Activated T-helper 1 cell treated with Interleukin-2 at 50 U/mL for 16 hours (primary cell): ENCODE results near the gene VTI1A.

Experiments used
- DNase-seq: peaks from one replicate; pipeline ENCODE4 v3.0.0-alpha.2; 2020; ENCODE audit warnings: low read depth

VTI1A gene

DNA sequence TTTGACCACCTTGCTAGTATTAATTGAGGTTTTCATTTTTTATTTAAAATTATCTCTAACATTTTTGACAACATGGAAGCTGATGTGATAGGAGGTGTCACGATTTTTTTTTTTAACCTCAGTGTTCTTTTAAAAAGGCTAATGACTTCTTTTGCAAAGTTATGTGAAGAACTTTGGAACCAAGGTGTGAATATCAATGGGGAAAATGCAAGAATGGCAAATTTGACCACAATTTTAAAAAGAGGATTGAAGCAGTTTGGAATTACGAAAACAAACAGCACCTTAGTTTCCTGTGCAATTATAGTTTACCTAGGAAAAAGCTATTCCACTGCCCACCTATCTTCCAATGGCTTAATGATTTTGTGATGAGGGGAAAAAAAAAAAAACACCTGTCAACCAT lies 232.4 kb downstream of the VTI1A start:
- no peak for DNase-seq

DNA sequence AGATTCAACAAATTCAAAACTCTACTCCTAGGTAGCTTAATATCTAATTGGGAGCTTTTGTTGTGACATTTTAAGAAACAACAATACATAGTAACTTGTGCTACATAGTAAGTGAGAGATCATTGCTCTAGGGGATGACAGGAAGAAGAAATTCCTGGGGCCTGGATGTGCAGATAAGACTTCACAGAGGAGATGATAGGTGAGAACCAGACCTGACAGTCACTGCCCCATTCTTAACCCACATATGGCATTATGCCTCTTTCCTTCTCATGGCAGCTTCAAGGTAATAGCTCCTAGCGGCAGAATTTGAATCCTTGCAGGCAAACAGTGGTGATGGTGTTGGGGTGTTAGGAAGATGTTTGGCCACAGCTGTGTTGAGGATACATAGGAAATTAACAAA lies 233.6 kb downstream of the VTI1A start:
- DNase-seq, result no peak

DNA sequence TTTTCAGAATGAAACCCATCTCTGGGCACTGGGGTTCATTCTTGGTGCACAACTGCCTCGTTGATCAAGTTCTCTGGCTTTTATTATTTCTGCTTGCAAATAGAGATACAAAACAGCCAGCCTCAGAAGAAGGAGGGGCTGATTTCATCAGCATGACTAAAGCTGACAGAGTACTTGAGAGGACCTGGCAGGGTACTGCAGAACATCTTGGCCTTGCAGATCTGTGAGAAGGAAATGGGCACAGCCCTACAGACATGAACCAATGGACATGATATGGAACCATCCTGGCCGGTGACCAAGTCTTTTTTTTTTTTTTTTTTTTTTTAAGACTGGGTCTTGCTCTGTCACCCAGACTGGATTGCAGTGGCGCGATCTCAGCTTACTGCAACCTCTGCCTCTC lies 240.6 kb downstream of the VTI1A start:
- no peak for DNase-seq

DNA sequence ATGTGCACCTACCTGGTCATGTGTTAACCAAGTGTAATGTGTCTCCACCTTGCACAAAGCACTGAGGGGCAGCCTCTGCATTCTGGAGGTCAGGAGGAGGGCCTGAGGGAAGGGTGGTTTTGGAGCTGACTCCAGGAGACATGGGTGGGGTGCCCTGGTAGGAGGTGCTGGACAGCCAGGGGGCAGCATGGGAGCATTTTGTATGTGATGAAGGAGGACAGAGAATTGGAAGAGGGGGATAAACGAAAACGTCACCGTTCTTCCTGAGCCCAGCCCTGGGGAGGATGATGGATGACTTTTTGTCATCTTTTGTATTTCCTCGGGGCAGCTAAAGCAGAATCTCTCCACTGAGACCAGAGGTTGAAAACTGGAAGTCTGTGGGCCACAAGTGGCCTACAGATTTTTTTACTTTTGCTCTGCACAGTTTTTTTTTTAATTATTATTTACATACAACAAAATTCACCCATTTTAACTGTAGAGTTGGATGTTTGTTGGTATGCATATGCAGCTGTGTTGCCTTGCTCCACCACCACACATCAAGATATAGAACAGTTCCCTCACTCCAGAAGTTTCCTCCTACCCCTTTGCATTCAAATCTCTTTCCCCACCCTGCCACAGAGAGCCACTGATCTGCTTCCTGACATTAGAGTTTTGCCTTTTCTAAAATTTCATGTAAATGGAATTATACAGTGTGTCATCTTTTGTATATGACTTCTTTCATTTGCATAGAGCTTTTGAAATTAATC lies 242.5 kb downstream of the VTI1A start:
- no peak for DNase-seq

DNA sequence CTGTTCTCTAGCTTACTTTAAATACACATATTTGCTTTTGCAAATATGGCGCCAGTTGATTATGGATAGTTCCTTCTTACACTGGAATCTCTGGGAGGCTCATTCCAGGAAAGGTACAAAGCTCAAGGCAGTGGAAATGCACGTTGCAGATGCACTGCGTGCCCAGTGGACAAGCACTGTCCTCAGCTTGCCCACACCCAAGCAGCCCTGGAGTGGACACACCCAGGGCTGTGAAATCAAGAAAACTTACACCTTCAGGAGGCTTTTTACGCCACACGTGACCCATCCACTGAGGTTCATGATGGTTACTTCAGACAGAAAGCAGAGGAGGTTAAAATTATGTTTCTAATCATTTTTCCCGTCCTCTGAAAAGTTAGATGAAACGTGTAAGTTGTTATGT lies 248.5 kb downstream of the VTI1A start:
- DNase-seq, result no peak

DNA sequence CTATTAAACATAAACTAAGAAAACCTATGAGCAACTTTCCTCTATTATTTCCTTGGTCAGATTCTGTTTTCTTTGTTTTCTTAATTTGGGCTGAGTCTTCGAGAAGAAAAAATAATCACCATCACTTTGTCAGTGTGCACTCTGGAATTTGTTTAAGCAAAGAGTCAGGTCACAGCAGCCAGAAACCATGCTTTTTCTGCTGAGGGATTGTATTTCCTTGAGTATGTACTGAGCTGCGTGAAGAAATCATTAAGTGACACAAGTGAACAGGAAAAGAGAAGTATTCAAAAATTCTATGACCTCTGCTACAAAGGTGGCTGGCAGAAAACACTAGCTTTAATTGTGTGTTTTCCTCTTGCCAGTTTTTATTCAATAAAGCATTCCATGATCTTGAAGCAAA lies 249.6 kb downstream of the VTI1A start:
- DNase-seq, result no peak

DNA sequence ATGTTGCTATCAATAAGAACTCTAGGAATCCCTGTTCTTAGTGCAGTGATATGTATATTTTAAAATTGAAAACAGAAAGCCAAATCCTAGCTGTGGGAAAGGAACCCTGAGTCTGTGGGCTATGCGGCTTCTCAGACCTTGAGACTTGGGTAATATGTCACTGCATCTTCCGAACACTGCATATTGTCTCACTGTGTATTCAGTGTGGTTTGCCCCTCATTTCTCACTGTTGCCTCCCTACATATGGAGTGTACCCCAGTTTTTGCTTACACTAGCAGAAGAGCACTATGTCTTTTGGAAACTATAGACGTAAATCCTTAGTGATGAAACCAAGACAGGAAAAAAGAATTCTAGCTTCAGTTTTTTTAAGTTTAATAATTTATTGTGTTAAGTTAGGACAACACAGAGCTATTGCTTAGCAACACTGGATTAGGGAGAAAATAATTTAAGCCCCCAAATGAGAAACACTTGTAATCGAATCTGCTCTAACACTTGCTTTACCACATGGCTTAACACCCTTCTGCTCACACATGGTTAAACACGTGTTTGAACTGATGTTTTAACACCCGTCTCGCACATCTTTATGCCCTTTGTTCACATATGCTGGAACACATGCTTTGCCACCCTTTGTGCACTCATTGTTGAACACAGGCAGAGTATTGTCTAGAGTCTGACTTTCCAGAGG lies 251.3 kb downstream of the VTI1A start:
- DNase-seq, result no peak

DNA sequence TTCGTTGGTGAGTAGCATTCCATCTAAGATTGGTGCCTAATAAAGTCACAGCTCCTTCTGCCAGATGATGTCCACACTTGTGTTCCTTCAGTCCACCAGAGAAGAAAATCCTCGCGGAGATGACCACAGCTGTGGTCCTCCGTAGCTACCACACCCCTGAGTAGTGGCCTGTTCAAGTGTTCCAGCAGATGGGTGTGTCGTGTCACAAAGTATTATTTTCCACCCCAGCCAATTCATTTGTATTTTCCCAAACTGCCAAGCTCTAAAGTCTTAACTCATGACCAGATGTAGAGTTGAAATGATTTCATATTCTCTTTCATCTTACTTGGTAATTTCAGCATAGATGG lies 251.8 kb downstream of the VTI1A start:
- no peak for DNase-seq

DNA sequence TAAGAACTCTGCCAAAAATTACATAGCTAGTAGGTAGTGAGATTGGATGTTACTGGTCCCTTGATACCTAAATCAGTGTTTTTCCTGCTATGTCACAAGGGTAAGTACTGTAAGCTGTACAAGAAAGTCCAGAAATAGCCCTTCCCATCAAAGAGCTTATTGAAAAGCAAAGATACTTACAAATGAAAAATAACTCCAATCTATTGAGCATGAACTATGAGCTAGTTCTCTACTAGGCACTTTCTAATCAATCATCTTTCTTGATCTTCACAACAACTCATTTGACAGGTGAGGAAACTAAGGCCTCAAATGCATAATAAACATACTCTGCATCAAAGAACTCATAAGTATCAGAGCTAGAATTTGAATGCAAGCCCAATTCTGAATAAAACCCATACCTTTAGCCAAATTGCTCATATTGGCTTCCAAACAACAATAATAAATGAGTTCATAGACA lies 253.2 kb downstream of the VTI1A start:
- no peak for DNase-seq

DNA sequence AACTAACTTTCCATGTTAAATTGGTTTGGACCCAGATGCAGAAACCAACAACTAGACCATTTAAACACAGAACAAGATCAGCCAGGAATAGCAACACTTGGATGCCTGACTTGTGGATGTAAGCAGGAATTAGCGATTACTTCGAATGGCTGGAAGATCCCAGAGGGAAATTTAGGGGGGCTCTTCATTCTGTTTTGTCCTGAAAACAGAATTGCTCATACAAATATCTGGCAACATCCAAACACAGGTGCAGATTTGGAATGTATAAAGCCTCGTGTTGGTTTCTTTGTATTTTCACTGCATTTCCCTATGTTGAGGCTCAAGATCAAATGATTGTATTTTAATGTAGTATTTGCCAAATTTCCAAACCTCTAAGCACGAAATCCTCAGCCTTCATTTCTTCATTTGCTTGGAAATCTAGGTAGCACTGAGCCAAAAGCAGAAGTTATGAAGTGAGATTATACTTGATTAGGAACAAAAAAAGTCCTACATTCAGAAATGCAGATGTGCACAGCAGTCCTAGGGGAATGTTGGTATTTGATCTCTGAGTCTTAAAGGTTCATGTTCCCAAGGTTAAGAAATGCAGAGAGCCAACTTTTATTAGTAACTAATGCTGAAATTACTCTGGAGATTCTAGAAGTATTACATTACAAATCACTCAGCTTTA lies 254.3 kb downstream of the VTI1A start:
- no peak for DNase-seq

DNA sequence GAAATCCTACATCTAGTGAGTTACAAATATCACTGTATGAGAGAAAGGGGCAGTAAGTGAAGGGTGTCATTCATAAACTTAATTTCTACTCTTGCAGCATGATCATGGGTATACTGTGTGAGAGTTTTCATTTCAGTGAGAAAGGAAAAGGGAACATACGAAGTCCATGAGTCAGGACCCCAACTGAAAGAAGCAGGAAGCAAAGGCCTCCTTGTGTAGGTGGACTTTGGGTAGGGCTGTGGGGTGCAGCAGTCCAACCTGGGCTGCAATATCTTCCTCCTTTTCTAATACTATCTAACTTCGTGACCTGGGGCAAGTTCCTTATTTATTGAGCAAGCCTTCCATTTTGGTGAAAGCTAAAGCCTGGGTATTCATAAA lies 254.9 kb downstream of the VTI1A start:
- no peak for DNase-seq

DNA sequence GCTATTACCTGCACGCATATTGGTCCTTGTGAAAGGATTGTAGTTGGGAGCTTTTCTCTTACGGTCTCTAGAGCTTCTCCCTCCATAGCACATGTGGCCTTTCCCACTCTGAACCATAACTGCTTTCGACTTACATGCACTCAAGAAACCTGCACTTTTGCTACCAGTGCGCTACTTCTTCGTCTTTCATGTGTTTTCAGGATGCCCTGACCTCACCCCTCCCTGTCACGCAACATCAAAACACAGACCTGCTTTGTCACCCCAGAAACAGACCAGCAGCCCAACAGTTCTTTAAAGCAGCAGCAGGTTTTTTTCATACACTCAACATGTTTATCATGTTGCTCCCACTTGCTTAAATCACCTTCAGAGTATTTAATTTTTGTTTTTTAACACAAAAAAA lies 259.6 kb downstream of the VTI1A start:
- no peak for DNase-seq

DNA sequence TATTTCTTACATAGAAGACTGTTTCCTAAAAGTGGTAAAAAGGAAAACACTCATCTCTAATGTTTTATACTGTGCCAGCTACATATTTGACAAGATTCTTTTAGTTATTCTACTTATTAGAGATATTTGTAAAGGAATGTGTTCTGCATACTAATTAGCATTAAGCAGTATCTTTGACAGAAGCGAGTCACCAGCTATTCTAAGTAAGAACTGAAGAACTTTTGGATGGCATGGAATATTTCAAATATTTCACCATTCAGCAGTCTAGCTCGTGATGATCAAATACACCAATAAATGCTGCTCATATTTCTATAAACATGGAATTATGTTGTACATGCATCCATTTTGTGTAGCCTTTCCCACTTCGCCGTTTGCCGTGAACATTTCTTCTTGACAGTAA lies 261.4 kb downstream of the VTI1A start:
- DNase-seq, result no peak

DNA sequence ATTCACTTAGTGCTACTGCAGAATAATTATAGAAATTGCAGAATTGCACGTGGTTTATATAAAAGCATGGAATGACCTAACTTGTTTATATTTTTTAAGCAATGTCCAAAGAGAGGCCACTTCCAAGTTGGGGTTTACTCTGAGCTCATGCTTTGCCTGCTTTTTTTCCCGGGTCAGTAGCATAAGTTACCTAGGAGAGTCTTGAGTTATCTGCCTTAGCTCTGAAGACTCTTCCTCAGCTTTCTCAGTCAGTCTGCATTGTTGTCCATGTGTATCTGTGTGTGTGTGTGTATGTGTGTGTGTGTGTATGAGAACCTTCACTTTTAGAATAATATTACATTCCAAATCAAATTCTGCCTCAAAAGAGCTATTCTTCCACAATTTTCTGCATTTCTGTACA lies 263.5 kb downstream of the VTI1A start:
- DNase-seq, result no peak

DNA sequence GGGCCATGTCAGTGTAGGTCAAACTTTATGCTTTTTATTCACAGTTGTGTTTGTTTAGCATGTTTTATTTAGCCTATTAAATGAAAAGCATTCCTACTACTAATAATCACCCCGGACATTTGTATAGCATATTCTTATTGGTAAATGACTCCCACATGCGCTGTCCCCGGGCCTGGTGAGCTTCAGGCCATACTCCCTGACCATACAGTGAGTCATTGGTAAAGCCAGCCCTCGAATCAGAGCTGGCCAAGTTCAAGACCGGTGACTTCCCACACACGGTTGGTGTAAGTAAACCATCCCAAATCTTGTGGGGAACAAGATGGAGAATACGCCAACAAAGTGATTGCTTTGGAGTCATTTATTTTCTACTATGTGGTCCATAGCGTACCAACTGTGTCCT lies 264.4 kb downstream of the VTI1A start:
- DNase-seq, result no peak

DNA sequence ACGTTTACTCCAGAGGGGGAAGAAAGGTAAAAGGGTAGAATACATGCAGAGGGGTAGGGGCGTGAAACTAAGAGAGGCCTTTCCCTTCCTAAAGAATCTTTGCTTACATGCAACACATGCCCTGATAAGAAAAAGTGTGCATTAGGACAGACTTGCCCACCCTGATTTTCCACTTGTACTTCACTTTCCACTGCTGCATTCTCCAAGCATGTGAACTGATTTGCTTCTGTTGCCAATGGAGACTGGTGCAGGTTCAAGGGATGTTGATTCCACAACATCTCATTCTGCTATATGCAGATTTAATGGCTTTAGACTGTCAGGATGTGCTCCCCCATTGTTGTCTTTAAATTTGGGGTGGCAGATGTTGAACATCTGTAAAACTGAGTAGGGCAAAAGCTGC lies 265.5 kb downstream of the VTI1A start:
- no peak for DNase-seq

DNA sequence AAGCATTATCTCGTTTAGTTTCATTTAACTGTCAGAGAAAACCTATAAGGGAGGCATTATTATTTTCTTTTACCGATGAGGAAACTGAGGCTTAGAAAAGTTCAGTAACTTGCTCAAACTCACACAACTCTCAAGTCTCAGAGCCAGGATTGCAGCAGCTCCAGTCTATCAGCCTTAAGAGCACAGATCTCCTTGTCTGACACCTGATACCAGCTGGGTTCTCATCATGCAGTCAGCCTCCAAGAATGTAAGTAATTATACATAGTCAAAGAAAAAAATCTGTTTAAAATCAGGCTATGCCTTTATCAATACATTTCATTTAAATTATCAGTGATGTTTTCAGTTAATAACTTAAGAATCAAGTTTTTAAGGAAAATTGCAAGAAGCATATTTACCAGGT lies 266.4 kb downstream of the VTI1A start:
- no peak for DNase-seq

DNA sequence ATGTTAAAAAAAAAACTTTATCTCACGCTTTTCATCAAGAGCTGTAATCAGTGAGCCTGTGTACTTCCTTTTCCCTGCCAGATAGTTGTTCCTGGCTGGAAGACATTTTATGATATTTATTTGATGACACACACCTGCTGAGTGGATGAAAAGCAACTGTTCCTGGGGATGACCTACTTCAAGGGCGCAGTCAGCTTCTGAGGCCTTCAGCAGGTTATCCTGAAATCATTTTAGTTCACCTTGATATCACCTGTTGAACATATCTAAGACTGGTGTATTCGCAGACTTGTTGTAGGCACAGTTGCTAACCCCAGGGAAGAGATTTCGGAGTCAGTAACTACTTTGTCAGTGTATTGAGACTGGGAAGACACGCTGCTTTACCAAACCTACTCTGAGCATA lies 268.6 kb downstream of the VTI1A start:
- DNase-seq, result no peak

DNA sequence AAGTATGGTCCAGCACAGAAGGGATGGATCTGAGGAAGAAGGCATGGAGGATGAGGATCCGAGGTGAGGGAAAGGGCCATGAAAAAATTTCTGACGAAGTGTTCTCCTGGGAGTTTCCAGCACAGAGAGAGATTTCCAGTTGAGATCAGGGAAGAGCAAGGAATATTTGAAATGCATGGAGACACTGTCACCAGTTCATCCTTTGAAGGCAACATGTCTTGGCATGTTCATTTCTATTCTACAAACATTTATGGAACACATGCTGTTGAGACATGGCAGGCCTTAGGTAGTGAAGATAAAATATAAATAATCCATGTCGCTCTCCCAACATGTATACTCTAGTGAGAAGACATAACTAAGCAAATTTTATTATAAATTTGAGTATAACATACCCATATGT lies 269.1 kb downstream of the VTI1A start:
- DNase-seq, result no peak

DNA sequence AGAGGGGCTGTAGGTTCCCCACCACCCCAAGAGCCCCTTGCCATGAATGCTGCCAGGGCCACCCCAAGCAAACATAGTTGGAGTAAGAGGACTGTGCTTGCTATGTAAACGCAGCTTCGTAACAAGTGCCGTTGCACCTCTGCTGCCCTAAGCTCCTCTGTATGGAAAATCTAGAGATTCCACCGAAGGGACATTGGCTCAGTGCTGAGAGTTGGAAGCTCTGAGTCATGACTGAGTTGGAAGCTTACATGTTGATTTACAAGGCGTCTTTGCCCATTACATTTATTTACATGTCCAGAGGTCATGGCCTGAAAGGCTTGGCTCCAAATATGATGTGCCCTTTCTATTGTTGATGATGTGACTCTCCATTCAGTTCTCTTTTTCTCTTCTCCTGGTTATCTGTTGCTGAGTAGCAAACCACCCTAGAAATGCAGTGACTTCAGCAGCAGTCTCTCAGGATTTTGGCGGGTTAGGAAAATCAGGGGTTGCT lies 270.0 kb downstream of the VTI1A start:
- no peak for DNase-seq

DNA sequence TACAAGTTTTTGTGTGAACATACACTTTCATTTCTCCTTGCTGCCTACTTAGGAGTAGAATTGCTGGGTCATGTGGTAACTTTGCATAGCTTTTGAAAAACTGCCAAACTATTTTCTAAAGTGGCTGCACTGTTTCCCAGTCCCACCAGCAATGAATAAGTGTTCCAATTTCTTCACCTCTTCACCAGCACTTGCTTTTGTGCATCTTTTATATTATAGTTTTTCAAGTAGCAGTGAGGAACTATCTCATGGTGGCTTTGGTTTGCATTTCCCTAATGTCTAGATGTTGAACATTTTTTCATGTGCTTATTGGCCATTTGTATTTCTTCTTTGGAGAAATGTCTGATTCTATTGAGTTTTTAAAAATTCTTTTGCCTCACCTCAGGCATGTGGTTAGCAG lies 273.2 kb downstream of the VTI1A start:
- no peak for DNase-seq

DNA sequence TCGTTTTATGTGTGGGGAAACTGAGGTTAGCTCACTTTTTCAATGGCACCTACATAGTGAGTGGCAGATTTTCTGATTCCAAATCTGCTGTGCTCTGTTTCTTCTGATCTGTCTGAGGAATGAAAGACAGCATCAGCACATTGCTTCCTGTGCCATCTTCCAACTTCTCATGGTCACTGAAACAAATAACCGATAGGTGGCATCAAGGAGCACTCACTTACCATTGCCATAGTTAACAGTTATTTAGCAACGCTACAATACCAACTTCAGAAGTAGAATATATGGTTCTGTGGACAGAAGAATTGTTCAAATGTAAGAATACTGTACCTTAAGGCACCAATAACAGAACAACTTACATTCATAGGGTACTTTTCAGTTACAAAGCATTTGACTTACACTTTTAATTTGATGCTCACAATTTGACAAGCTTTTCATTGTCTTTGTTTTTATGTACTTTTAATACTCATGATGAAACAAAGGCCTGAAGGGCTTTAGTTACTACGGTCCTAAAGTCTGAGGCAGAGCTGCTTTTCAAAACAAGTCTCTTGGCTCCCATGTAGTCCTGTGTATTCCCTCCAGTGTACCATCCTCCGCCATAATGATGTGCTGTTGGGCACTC lies 274.2 kb downstream of the VTI1A start:
- DNase-seq, result no peak

DNA sequence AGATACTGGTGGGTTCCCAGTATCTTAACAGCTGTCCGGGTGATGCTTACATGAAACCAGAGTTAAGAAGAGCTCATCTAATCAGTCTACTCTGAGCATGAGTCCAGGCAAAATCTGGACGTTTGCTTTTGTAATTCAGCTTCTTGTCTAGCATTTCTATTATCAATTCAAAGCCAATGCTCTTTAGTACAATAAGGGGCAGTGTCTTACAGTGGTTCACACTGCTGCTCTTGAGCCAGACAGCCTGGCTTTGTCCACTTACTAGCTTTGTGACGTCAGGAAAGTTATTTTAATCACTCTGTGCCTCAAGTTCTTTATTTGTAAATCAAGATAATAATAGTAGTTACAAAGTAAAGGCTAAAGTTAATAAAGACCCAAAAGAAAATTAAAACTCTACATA lies 275.7 kb downstream of the VTI1A start:
- DNase-seq, result no peak
